Colonic mucosa (tissue), 4 donors: Measurements from ENCODE around the gene NISCH. TPM values are rescaled to one million over a fixed set of nuclear protein-coding genes. Genes with fewer than 3 reads are reported as not detected.
A peak's percentile ranks its signal among the peaks of the same experiment; 100 is the strongest.

ENCODE experiments used
- DNase-seq: peaks from one replicate; pipeline ENCODE4 v3.0.0-alpha.2; 2020
- H3K27ac ChIP-seq: fragments of 200-600 bp; one replicate; pipeline ENCODE4 v1.8.0; 2021
- H3K27me3 ChIP-seq: fragments of 200-600 bp; one replicate; pipeline ENCODE4 v1.8.0; 2021
- H3K36me3 ChIP-seq: fragments of 200-600 bp; one replicate; pipeline ENCODE4 v1.8.0; 2021
- H3K4me1 ChIP-seq: fragments of 200-600 bp; one replicate; pipeline ENCODE4 v1.8.0; 2021; ENCODE audit warnings: mild to moderate bottlenecking
- H3K4me3 ChIP-seq: fragments of 200-600 bp; one replicate; pipeline ENCODE4 v1.8.0; 2021
- H3K9ac ChIP-seq, 2 donors: one replicate each; pipeline ENCODE4 v1.7.0; 2013; ENCODE audit warnings: control low read depth in 2 of 2, low read depth in 2 of 2, low read length in 2 of 2
- H3K9me3 ChIP-seq: fragments of 200-600 bp; one replicate; pipeline ENCODE4 v1.8.0; 2021
- intact Hi-C: fragments of 100-400 bp; cut with DNase I; formaldehyde crosslinking; loops from one replicate; pipeline ENCODE4 v1.14.1; 2022
- total RNA-seq, 2 donors: library from RNA; stranded (reverse); fragmentation: NEBNext Ultra II Directional in 1 of 2; extraction: Animal tissue kit (Norgen Biotek cat#: 25700) in 1 of 2; gene quantifications; one replicate each; pipeline ENCODE4 v1.2.1, GENCODE V29; 2021
- TF ChIP-seq, protein P1 (sequence below): fragments of 200-600 bp; IDR thresholded peaks from one replicate; pipeline ENCODE4 v1.8.0; 2022; ENCODE audit warnings: antibody characterized with exemption, mild to moderate bottlenecking
- donor health status: healthy.
- donor health status: DM: no; HTN: no; CAD: no.
- donor health status: DM: no; HTN: no; CAD: no.

The NISCH gene
- 10 to 100 TPM; 43.2 to 60.5 TPM for total RNA-seq

DNA sequence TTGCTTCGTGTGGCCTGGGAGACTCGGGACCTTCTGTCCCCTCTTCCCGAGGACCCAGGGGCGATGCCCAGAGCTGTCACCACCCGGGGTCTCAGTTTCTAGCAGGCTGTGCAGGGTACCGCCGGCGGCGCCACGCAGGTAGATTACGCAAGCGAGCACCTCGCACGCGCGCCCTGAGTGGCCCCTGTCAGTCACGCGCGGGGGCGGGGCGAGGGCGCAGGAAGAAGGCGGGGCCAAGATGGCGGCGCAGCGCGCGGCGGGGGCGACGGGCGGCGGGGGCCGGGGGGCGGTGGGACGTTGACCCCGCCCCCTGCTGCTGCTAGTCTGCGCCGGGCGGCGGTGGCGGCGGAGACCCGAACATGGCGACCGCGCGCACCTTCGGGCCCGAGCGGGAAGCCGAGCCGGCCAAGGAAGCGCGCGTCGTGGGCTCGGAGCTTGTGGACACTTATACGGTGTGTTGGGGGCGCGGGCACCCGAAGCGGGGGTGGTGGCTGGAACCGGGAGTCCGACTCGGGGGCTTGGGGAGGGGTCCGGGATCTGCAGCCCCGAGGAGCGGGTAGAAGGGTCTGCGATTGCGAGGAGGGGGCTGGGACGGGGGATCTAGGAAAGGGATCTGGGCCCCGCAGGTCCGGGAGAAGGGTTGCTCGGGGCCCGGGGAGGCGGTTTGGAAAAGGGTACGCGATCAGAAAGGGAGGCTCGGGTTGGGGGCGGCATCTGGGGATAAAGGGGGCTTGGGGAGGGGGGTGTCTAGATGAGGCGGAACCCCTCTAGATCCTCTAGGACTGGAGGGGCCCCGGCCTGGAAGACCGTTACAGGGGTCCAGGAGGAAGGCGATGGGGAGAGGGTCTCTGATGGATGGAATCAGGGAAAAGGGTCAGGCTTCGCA lies at the start of gene NISCH:
Gene NISCH, plus strand, starts transcription at position 322 of the 886 bp plus-strand sequence. Its CDS starts 38 bp downstream, at position 360.
- Histone ChIP-seq H3K27me3 (no peaks in the 10 kb centered on the region), H3K9me3 (no peaks in the 10 kb centered on the region), H3K4me3 (peak within 1 kb of the TSS; percentile 79), H3K36me3 (no peaks in the 10 kb centered on the region), H3K9ac (peak within 1 kb of the TSS; percentile 88 to 95), H3K4me1 (peaks cover 5% of the 10 kb centered on the region), H3K27ac (peak within 1 kb of the TSS; percentile 51)
- peak; percentile 94 for DNase-seq
- TF ChIP-seq, protein P1, sequence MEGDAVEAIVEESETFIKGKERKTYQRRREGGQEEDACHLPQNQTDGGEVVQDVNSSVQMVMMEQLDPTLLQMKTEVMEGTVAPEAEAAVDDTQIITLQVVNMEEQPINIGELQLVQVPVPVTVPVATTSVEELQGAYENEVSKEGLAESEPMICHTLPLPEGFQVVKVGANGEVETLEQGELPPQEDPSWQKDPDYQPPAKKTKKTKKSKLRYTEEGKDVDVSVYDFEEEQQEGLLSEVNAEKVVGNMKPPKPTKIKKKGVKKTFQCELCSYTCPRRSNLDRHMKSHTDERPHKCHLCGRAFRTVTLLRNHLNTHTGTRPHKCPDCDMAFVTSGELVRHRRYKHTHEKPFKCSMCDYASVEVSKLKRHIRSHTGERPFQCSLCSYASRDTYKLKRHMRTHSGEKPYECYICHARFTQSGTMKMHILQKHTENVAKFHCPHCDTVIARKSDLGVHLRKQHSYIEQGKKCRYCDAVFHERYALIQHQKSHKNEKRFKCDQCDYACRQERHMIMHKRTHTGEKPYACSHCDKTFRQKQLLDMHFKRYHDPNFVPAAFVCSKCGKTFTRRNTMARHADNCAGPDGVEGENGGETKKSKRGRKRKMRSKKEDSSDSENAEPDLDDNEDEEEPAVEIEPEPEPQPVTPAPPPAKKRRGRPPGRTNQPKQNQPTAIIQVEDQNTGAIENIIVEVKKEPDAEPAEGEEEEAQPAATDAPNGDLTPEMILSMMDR, result no peak
- intact Hi-C loops, result no loop called here

DNA sequence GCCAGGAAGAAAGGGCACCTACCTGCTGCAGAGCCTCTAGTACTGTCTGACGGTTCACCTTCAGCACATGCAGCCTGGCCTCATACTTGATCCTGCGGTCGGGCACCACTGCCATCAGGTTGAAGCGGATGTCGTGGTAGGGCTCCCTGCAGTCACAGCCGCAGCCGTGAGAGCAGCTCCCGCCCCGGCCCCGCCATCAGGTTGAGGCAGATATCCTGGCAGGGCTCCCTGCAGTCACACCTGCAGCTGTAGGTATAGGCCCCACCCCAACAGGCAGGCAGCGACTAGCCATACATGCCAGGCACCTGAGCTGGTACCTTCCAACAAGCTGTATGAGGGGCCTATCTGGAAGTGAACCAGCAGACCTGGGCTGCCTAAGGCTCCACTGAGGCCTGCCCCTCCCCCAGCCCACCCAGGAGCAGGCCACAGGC lies 49.2 kb upstream of the NISCH start:
- H3K4me1 ChIP-seq, result peaks cover 7% of the 10 kb centered on the region
- intact Hi-C loops, result no loop called here
- peak overlapping the region; percentile 36 to 64 for H3K9ac ChIP-seq
- H3K27me3 ChIP-seq, result no peaks in the 10 kb centered on the region
- H3K4me3 ChIP-seq, result no peak overlapping the region
- TF ChIP-seq, protein P1, result no peak
- peak; percentile 79 for DNase-seq
- H3K36me3 ChIP-seq, result peaks cover 22% of the 10 kb centered on the region
- no peak overlapping the region for H3K27ac ChIP-seq
- no peaks in the 10 kb centered on the region for H3K9me3 ChIP-seq

DNA sequence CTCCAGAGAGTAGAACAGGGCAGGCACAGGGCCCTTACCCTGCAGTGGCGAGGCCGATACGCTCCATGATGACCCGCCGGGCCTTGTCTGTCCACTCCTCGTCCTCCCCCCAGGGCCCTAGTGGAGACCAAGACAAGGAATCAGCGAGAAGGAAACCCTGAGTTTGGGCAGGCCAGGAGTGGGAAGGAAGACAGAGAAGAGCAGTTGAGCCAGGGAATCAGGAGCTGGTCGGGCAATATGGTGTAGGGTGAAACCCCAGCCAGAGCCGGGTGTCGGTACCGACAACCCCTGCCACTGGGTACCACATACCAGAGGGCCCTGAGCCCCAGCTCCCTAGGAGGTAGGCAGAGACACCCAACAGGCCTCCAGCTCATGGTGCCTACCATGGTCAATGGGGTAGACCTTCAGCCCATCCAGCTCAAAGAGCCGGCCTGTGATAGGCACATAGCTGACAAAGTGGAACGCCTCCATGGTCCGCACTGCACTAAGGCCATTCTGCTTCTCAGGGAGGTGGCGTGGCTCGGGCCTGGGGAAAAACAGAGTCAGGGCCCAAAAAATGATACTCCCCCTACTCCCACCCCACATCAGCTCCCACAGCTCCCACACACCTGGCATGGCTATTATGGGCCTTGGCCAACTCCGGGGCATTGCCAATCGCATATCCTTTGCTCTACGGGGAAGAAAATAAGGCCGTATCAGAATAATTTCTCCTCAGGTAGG lies 48.5 kb upstream of the NISCH start:
- peak overlapping the region; percentile 1 to 64 for H3K9ac ChIP-seq
- TF ChIP-seq, protein P1, result no peak
- no peak for DNase-seq
- no peak overlapping the region for H3K4me3 ChIP-seq
- peaks cover 22% of the 10 kb centered on the region for H3K36me3 ChIP-seq
- H3K4me1 ChIP-seq, result peaks cover 11% of the 10 kb centered on the region
- H3K9me3 ChIP-seq, result no peaks in the 10 kb centered on the region
- intact Hi-C loops, result no loop called here
- no peak overlapping the region for H3K27ac ChIP-seq
- H3K27me3 ChIP-seq, result no peaks in the 10 kb centered on the region

DNA sequence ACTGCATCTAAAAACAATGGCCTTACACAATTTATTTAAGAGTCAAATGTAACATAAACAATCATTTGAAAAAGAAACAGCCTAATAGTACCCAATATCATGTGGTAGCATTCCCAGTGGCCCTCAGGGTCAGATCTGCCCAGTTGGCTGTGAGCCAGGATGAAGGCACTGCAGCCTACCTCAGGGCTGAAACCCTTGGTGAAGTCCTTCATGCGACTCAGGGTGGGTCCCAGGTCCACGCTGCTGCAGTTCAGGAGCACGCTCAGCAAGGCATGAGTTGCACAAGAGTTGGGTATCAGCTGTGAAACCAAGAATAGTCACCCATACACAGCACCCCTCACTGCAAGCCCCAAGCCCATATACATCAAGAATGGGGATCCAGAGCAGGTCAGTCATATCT lies 47.6 kb upstream of the NISCH start:
- H3K36me3 ChIP-seq, result peaks cover 20% of the 10 kb centered on the region
- no peaks in the 10 kb centered on the region for H3K27me3 ChIP-seq
- peaks cover 12% of the 10 kb centered on the region for H3K4me1 ChIP-seq
- intact Hi-C loops, result no loop called here
- TF ChIP-seq, protein P1, result no peak
- H3K27ac ChIP-seq, result no peak overlapping the region
- DNase-seq, result no peak
- H3K9me3 ChIP-seq, result no peaks in the 10 kb centered on the region
- H3K4me3 ChIP-seq, result no peak overlapping the region
- no peak overlapping the region for H3K9ac ChIP-seq

DNA sequence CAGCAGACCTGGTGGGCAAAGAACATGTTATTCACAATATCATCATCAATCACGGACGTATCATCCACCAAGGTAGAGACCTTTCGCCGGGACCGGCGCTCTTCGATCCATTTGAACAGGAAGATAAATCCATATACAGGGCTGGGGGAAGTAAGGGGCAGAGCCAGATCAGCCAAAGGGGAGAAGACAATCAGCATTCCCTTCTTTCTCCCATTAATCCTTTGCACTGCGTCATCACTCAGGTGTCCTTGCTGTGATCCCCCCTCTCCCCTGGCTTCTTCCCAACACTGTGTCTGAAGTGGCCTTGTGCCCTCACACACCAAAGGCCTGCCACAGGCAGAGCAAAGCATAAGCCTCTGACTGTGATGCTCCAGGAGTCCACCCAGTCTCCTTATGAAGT lies 46.9 kb upstream of the NISCH start:
- H3K27me3 ChIP-seq, result no peaks in the 10 kb centered on the region
- H3K36me3 ChIP-seq, result peaks cover 13% of the 10 kb centered on the region
- peaks cover 12% of the 10 kb centered on the region for H3K4me1 ChIP-seq
- intact Hi-C loops, result no loop called here
- no peak for DNase-seq
- H3K27ac ChIP-seq, result no peak overlapping the region
- TF ChIP-seq, protein P1, result no peak
- H3K9me3 ChIP-seq, result no peaks in the 10 kb centered on the region
- peak overlapping the region in 1 of 2 donors; percentile 94 for H3K9ac ChIP-seq
- H3K4me3 ChIP-seq, result peak overlapping the region; percentile 89
